KOPT-K1 (cell line): Measurements from ENCODE around the gene DYRK1A.
A peak's percentile ranks its signal among the peaks of the same experiment; 100 is the strongest.

Source experiments
- H3K27ac ChIP-seq: fragments of 200-600 bp; sonication (generic); 2 replicates; pipeline ENCODE4 v1.5.1; 2016; ENCODE audit warnings: antibody characterized with exemption, mild to moderate bottlenecking, low read depth, low read length; ENCODE audit not compliant: poor library complexity, severe bottlenecking
- H3K36me3 ChIP-seq: fragments of 200-600 bp; sonication (generic); 2 replicates; pipeline ENCODE4 v1.5.1; 2017; ENCODE audit warnings: antibody characterized with exemption, mild to moderate bottlenecking, low read length, moderate library complexity; ENCODE audit not compliant: insufficient read depth
- H3K9me3 ChIP-seq: fragments of 200-600 bp; sonication (generic); 2 replicates; pipeline ENCODE4 v1.5.1; 2017; ENCODE audit warnings: antibody characterized with exemption, low read length, mild to moderate bottlenecking; ENCODE audit not compliant: insufficient read depth, poor library complexity, severe bottlenecking

Gene DYRK1A

DNA sequence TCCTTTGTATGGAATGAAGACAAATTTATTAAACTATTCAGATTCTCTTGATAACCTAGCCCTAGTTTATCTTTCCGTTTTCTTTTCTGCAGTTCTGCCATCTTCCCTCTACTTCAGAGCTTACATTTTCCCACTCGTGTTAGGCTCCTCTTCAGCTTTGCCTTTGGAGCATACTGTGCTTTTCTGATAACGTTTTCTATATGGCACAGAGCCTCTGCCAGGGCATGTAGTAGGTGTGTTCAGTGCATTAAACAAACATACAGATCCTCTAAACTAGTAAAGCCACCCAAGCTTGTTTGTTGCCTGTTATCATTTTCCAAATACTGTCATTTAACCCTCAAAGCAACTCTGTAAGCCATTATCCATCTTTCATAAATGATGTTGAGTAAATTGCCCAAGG, 25.1 kb downstream of the DYRK1A start:
- Histone ChIP-seq H3K36me3 (peaks cover 3% of the 10 kb centered on the region; the same call in 1 of the 2 replicates), H3K27ac (no peak overlapping the region), H3K9me3 (no peaks in the 10 kb centered on the region)

DNA sequence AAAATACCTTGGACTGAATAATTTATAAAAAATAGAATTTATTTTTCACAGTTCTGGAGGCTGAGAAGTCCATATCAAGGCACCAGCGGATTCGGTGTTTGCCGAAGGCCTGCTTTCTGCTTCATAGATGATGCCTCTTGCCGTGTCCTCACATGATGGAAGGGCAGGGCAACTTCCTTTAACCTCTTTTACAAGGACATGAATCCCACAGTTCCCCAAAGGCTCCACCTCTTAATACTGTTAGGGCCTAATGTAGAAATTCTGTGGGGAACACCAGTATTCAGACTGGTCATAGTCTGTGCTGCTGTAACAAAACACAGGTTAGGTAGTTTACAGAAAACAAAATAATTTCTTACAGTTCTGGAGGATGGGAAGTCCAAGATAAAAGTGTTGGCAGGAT, 25.9 kb downstream of the DYRK1A start:
- Histone ChIP-seq H3K36me3 (no peaks in the 10 kb centered on the region), H3K9me3 (no peaks in the 10 kb centered on the region)

DNA sequence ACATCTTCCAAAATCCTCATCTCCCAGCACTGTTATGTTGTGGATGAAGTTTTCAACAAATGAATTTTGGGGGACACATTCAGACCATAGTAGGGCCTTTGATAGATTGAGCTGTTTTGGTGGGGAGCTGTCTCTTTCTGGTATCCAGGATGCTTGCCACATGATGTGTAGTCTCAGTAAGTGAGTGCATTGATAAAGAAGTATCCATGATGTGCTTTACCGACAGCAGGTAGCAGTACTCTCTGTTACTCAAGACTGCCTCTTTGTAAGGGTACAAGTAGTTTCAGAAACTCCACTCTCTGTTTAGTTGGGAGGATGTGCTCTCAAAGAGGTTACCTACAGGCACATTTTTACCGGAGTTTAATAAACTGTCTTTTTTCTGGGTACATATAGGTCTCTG, 26.5 kb downstream of the DYRK1A start:
- Histone ChIP-seq H3K27ac (no peak overlapping the region), H3K9me3 (no peaks in the 10 kb centered on the region), H3K36me3 (no peaks in the 10 kb centered on the region)

More for the DNA sequence above, 25.9 kb downstream of the DYRK1A start:
- no peak overlapping the region for H3K27ac ChIP-seq

DNA sequence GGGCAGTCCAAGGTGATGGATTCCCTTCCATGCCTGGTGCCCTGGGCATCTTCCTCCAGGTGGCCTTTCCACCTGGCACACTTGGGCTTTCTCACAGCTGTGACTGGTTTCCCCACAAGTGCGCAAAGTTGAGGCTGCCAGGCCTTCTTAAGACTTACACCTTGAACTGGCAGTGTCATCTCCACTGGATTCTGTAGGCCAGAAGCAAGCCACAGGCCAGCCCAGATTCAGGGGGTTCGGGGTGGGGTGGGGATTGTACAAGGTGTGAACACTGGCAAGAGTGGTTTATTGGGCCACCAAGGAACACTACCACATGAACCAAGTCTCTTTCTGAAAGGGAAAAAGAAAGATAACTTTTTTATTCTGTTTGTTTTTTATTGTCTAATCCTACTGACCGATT, 27.2 kb downstream of the DYRK1A start:
- H3K36me3 ChIP-seq = no peaks in the 10 kb centered on the region
- H3K9me3 ChIP-seq = no peaks in the 10 kb centered on the region
- no peak overlapping the region for H3K27ac ChIP-seq

DNA sequence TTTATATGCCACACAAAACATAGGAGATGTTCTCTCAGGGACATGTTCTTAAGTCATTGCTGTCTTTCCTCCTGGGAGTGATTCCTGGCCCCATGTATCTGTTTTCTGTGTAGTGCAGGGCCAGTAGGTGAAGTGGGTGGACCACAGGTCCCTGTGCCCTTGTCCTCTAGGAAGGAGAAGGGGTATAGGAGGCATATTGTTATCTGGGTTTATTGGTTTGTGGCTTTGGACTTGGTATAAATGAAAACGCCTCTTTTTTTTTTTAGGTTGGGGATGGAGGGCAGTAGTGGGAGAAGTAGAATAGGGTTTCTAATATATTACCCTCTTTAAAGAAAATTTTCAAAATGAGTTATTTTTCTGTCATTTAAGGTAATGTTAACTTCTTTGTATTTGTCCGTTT, 29.4 kb downstream of the DYRK1A start:
- Histone ChIP-seq H3K27ac (no peak overlapping the region), H3K9me3 (no peaks in the 10 kb centered on the region), H3K36me3 (no peaks in the 10 kb centered on the region)

DNA sequence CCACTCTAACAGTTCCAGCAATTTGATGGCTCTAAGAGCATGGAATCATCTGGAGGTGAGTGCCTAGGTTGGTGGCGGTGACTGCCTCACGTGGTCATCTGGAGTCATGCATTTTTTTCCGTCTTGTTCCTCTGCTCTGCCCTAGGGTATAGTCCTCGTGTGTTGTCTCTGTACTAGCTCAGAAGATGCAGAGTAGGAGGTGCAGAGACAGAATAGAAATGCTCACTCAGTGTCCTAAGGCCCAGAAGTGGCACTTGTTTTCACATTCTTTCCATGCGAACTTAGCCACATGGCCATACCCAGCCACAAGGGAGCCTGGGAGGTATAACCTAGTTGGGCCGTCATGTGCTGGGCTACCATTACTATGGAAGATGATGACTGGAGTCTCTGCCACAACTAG, 30.3 kb downstream of the DYRK1A start:
- no peaks in the 10 kb centered on the region for H3K36me3 ChIP-seq
- H3K9me3 ChIP-seq = peaks cover 5% of the 10 kb centered on the region

DNA sequence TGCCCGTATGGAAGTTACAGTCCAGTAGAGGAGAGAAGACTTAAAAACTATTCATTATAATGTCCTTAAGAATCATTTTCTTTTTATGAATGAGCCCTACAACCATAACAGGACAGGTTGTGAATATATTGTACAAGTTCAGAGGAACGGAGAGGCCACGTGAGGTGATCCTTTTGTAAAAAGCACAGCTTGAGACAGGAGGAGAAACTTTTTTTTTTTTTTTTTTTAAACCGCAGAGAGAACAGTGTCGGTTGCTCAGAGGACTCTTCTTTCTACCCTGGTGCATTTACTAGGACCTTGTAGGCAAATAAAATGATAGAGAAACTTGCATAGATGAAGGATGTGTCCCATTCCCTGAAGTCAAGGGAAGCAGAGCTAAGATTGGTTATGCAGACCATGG, 32.1 kb downstream of the DYRK1A start:
- 0 out of 2 replicates have a peak, but pooled peaks cover 4% of the 10 kb centered on the region for H3K36me3 ChIP-seq
- H3K9me3 ChIP-seq = peaks cover 13% of the 10 kb centered on the region
- H3K27ac ChIP-seq = peak overlapping the region; percentile 62

More for the DNA sequence above, 30.3 kb downstream of the DYRK1A start:
- peak overlapping the region; percentile 8 for H3K27ac ChIP-seq

DNA sequence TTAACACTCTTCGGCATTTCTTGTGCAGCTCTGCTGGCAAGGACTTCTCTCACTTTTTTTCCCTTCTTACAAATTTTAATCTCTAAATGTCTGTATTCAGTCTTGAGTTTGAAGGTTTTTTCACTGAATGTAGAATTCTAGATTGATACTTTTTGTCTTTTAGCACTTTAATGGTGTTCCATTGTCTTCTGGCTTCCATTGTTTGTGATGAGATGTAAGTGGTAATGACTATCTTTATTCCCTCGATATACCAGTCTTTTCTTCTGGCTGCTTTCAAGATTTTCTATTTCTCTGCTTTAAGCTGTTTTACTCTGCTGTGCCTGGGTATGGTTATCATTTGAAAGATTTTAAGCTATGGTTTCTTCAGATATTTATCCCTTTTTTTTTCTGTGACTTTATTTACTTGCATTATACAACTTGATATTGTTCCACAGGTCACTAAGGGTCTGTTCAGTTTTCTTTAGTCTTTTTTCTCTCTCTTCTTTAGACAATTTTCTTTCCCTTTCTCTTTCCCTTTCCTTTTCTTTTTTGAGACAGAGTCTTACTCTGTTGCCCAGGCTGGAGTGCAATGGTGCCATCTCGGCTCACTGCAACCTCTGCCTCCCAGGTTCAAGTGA, 35.8 kb downstream of the DYRK1A start:
- H3K9me3 ChIP-seq = peaks cover 13% of the 10 kb centered on the region
- no peak overlapping the region for H3K27ac ChIP-seq
- H3K36me3 ChIP-seq = 0 out of 2 replicates have a peak, but pooled peaks cover 4% of the 10 kb centered on the region

DNA sequence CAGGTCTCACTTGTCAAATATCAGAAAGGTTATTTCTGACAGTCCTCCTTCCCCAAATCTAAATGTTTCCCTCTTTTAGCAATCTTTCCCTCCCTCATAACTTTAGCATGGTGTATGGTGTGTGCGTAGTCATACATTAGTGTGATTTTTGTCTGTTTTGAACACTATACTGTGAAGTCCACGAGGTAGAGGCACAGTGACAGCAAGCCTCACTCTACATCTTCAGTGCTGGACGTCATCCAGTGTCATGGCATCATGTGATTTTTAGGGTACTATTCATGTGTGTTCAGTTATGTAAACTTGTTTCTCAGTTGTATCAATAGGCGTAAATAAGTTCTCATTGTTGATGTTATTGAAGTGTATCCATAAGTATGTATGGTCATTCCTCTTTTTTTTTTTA, 39.1 kb downstream of the DYRK1A start:
- Histone ChIP-seq H3K27ac (no peak overlapping the region), H3K36me3 (peaks cover 10% of the 10 kb centered on the region; the same call in 1 of the 2 replicates), H3K9me3 (peaks cover 13% of the 10 kb centered on the region)

DNA sequence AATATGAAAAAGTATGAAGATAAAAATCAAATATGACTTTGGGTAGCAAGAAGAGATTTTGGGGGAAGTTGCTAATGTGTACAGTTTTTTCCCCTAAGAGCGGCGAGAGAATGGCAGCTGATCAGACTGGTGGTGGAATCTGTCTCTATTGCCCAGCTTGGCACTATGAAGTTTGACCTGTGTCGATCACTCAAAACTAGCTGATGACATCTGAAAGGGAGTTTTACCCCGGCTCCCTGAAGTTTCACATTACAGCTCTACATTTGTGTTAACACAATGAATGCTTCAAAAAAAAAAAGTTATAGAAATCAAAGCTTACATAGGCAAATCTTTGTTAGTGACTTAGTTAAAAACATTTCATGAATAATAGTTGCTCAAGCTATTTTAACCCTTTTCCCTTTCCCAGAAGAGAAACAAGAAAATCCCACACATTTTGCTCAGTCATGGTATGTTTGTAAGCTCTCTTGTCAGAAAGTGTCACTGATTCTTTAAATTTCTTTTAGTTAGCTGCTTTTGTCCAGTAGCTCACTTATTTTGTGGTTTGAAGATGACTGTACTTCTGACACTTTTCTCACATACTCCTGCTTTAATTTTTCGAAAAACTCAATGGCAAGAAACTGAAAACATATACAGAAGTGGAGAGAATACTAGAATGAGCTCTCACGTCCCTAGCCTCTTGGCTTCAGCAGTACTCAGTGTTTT, 41.3 kb downstream of the DYRK1A start:
- Histone ChIP-seq H3K36me3 (peaks cover 7% of the 10 kb centered on the region; the same call in 1 of the 2 replicates), H3K9me3 (no peaks in the 10 kb centered on the region), H3K27ac (no peak overlapping the region)

DNA sequence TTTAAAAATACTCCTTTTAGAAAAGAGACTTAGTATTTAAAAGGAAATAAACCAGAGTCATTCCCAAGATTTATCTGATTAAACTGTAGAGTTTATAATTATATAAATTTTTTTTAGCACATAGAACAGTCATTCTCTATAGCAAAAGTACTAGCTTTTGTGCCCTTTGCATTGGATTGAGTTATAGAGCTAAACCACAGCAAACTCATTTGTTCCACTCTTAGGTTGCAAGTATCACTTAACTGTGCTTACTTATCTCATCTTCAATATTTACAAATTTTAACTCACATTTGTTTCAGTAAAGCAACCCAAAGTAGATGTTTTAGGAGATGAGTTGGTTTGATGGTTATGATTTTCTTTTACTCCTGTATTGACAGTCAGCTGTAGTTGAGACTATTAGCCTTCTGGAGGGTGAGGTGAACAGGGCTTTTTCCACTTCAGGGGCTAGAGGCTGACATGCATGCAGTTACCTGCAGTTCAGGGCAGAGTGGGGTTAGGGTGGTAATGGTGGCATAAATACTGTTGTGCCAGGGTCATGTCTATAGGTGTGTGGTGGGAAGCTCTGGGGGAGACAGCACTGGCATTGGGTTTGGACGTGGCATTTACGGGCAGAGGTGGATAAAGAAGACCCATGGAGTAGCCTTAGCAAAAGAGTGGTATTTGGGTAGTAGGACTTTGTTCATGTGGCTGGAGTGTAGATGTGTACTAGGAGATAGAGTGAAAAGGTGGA, 42.1 kb downstream of the DYRK1A start:
- Histone ChIP-seq H3K9me3 (no peaks in the 10 kb centered on the region), H3K27ac (no peak overlapping the region), H3K36me3 (peaks cover 7% of the 10 kb centered on the region; the same call in 1 of the 2 replicates)

DNA sequence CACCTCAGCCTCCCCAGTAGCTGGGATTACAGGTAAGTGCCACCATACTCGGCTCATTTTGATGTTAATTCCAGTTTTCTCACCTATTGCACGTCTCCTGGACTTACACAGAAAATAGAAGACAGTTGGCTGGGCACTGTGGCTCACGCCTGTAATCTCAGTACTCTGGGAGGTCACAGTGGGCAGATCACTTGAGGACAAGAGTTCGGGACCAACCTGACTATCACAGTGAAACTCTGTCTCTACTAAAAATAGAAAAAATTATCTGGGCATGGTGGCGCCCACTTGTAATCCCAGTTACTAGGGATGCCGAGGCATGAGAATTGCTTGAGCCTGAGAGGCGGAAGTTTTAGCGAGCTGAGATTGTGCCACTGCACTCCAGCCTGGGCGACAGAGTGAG, 44.1 kb downstream of the DYRK1A start:
- H3K36me3 ChIP-seq = peaks cover 8% of the 10 kb centered on the region; the same call in 1 of the 2 replicates
- H3K27ac ChIP-seq = no peak overlapping the region
- H3K9me3 ChIP-seq = no peaks in the 10 kb centered on the region

DNA sequence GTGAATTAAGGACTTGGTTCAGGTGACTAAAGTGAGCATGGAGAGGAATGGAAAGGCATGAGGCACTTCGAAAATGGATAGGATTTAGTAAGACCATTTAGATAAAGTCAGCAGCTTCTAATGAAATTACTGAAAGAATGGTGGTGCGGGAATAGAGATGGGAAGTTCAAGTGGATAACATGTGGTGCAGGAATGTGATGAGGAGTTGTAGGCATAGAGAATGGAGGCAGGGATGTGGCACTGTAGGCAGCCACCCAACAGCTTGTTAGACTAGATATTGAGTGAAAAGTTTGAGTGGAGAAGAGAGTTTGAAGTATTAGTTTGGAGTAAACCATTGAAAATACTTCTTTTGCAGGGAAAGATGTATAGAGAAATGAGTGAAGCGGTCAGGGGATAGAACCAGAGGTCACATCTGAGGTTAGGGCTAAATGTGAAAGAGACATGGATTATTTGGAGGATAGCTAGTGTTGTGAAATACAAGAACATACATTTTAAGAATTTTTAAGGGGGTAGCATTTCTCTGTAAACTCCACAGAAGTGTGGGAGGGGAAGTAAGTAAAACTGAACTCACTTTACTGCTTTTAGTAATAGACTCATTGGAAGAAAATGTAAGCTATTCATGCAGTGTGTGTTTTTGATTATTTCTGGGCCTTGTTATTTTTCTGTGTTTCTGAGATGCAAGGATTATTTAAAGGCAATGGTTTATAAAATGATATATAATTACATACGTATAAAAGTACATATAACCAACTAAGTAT, 46.2 kb downstream of the DYRK1A start:
- H3K9me3 ChIP-seq = no peaks in the 10 kb centered on the region
- H3K27ac ChIP-seq = no peak overlapping the region
- peaks cover 11% of the 10 kb centered on the region; the same call in 1 of the 2 replicates for H3K36me3 ChIP-seq

DNA sequence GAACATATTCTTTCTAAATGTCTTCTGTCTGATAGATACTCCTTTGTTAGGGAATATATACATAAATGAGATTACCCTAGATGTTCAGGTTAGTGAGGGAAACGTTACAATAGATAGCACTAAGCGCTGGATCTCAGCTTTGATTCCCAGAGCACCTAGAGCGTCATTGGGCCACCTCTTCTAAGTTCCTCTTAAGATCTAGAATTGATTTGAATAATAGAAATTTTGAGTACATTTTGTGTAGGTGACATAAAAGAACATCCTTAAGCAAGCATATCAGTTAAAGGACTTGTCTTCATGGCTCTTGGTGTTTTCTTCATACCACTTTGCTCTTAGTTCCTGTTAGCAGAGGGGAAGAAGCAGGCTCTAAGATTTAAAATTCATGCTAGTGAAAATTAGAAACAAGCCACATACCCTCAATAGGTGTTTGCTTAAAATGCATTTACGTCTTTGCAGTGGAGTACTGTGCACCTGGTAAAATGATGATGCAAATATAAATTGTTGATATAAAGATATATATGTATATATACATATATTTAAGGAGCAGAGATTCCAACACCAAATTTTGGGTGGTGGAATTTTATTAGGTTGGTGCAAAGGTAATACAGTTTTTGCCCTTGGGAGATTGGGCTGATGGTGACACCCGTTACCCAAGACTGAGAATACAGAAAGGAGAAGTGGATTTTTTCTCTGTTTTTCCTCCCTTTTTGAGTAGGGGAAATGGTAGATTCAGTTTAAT, 47.1 kb downstream of the DYRK1A start:
- Histone ChIP-seq H3K27ac (no peak overlapping the region), H3K36me3 (peaks cover 11% of the 10 kb centered on the region; the same call in 1 of the 2 replicates)

More for the DNA sequence above, 47.1 kb downstream of the DYRK1A start:
- H3K9me3 ChIP-seq = no peaks in the 10 kb centered on the region
